GM19324 (cell line): ENCODE measurements around the gene TNFSF9.

ENCODE experiments used
- ATAC-seq: cut with Tn5 transposase; IDR thresholded peaks from one replicate; pipeline ENCODE4 v1.9.1; 2021; ENCODE audit warnings: mild to moderate bottlenecking, moderate library complexity; ENCODE audit not compliant: unreplicated experiment, low FRiP score

Gene TNFSF9, protein sequence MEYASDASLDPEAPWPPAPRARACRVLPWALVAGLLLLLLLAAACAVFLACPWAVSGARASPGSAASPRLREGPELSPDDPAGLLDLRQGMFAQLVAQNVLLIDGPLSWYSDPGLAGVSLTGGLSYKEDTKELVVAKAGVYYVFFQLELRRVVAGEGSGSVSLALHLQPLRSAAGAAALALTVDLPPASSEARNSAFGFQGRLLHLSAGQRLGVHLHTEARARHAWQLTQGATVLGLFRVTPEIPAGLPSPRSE

DNA sequence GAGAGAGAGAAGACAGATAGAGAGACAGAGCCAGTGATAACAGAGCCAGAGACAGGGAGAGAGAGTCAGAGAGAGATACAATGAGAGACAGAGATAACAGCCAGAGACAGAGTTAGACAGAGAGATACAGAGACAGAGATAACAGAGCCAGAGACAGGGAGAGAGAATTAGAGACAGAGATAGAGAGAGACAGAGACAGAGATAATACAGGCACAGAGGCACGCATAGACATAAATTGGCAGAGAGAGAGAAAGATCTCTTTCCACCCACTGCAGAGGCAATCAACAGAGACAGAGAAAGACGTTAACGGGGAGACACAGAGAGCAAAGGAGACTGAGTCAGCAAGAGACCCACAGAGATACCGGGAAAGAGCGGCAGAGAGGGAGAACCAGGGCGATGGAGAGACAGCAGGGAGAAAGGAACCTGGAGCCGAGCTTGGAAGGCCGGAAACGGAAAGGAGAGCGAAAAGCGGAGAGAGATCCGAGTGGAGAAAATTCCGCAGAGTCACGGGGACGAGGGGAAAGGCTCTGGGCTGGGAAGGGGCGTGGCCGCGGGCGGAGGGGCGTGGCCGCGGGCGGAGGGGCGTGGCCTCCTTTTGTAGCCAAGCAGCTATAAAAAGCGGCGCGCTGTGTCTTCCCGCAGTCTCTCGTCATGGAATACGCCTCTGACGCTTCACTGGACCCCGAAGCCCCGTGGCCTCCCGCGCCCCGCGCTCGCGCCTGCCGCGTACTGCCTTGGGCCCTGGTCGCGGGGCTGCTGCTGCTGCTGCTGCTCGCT lies at the start of gene TNFSF9:
TNFSF9 (plus strand) TSS at position 641 of the 777 bp plus-strand sequence; CDS start at position 652, 11 bp downstream.
- peak; percentile 41 for ATAC-seq

DNA sequence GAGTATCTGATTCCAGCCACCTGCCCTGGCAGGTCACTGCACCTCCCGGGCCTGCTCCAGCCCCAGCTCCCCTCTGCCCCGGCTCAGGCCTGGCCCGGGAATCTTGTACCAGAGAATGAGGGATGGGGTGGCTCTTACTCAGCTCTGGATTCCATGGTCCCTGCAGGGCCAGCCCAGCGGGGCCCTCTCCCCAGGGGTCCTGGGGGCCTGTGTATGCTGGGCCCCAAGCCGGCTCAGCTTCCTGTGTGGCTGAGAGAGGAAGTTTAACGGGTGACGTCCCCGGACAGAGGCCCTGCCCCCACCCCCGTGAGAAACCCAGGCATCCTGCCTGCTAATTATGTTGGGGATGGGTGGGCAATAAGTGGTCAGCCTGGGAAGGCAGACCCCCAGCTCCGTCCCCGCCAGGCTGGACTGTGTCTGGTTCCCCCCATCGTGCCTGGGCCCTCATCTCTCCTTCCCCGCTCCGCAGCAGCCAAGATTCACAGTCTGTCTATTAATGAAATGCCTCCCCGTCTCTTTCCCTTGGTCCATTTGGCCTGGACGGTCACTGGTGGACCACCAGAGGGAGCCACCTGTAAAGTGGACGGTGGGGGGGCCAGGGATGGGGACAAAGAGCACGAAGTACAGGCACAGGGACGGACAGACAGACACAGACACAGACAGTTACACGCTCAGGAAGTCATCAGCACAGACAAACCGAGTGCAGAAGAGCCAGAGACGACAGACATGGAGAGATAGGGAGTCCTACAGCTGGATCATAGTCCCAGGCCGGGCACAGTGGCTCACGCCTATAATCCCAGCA lies 49.1 kb upstream of the TNFSF9 start, which contains the start of gene DENND1C:
DENND1C (minus strand) TSS at position 247 of the 802 bp plus-strand sequence; CDS start at position 155, 92 bp downstream.
- ATAC-seq: no peak

DNA sequence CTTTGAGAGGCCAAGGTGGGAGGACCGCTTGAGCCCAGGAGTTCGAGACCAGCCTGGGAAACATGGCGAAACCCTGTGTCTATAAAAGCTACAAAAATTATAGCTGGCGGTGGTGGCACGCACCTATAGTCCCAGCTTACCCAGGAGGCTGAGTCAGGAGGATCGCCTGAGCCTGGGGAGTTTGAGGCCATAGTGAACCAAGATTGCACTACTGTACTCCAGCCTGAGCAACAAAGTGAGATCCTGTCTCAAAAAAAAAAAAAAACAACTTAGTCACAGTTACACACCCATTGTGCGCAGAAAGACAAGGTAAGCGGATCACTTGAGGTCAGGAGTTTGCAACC lies 48.5 kb upstream of the TNFSF9 start:
- ATAC-seq: no peak

DNA sequence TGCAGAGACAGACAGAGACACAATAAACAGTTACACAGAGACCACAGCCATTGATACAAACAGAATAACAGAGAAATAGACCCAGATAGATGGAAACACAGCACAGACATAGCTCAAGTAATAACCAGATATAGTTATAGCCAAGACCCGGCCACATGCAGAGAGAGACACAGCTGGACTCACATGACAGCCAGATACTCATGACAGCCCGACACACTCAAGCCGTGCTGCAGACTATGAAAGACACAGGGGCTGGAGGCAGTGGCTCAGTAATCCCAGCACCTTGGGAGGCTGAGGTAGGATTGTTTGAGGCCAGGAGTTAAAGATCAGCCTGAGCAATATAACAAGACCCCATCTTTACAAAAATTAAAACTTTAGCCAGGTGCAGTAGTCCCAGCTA lies 47.6 kb upstream of the TNFSF9 start:
- ATAC-seq: no peak

DNA sequence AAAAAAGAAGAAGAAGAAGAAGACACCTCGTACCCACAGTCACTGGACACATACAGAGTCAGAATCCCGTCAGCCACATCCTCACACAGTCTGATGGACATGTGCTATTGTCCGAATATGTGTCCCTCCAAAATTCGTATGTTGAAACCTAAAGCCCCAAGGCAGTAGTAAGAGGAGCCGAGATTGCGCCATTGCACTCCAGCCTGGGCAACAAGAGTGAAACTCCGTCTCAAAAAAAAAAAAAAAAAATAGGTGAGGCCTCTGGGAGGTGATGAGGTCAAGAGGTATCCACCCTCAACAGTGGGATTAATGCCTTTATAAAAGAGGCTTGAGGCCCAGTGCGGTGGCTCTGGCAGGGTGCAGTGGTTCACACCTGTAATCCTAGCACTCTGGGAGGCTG lies 46.6 kb upstream of the TNFSF9 start:
- no peak for ATAC-seq

DNA sequence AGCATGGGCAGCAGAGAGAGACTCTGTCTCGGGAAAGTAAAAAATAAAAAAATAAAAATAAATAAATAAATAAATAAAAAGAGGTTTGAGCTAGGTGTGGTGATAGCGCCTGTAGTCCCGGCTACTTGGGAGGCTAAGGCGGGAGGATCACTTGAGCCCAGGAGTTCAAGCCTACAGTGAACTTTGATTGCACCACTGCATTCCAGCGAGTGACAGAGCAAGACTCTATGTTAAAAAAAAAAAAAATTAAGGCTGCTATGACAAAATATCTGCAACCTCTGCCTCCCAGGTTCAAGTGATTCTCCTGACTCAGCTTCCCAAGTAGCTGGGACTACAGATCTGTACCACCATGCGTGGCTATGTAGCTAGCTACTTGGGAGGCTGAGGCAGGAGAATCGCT lies 46.0 kb upstream of the TNFSF9 start:
- no peak for ATAC-seq

DNA sequence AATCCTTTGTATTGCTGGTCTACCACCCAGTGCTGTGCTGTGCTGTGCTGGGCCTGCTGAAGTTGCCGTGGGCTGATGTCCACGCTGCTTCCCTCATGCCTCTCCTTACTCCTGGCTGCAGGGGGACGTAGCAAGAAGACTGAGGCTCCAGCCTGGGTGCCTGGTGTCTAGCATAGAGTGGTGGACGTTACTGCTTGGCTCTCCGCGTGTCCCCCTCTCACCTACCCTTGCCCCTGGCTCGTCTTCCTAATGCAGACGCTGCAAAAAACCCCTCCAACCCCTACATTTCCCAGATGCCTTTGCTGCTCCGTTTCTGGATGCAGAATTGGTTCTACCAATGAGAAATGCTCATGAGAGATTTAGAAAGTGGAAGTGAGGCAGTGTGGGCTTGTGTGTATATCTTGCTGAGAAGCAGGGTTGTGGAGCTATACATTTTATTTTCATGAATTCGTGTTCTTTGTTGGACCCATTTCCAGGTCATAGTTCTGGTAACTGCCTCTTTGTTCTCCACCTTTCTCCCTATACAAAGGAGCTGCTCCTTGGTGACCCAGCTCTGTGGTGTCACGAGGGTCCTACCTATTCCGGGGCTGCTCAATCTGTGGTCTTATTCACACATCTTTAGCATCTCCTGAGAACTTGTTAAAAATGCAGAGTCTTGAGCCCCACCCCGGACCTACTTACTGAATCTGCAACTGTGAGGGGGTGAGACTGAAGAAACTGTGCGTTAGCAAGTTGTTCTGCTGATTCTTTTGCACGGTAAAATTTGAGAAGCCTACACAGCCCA lies 41.4 kb upstream of the TNFSF9 start:
- no peak for ATAC-seq

DNA sequence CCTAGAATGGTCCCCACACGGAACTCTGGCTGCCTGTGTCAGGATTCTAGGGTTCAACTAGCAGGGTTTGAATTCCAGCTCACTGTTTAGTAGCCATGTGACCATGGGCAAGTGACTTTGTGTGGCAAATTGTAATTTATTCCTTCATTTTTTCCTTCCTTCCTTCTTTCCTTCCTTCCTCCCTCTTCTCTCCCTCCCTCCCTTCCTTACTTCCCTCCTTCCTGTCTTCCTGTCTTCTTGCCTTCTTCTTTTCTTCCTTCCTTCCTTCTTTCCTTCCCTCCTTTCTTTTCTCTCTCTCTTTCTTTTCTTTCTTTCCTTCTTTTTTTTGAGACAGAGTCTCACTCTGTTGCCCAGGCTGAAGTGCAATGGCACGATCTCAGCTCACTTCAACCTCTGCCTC lies 40.7 kb upstream of the TNFSF9 start:
- no peak for ATAC-seq

DNA sequence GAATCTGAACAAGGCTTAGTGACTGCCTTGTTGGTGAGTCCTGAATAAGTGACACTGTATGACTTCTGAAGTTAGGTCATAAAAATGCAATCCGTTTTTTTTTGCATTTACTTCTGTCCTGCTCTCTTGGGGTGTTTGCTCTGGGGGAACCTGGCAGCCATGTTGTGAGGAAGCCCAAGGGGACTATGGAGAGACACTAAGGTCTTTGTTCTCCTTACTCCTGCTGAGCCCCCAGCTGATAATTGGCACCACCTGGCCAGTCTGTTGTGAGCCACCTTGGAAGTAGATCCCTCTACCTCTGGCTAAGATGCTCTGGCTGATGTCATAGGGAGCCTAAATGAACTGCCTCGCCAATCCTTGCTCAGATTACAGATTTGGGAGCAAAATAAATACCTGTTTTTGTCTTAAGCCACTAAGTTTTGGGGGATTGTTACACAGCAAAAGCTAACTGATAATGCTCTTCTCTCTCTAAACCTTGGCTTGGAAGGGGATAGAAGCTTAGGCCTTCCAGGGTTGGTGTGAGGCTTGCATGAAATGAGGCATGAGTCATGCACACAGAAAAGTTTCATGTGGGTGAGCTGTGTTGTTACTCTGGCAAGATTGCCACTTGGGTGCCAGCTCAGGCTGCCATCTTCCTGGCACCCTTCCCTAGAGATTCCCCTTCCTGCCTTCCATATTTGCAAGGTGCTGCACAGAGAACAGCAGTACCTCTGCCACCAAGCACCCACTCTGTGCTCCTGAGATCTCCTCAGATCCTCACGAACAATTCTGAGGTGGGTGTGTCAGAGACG lies 38.8 kb upstream of the TNFSF9 start:
- no peak for ATAC-seq

DNA sequence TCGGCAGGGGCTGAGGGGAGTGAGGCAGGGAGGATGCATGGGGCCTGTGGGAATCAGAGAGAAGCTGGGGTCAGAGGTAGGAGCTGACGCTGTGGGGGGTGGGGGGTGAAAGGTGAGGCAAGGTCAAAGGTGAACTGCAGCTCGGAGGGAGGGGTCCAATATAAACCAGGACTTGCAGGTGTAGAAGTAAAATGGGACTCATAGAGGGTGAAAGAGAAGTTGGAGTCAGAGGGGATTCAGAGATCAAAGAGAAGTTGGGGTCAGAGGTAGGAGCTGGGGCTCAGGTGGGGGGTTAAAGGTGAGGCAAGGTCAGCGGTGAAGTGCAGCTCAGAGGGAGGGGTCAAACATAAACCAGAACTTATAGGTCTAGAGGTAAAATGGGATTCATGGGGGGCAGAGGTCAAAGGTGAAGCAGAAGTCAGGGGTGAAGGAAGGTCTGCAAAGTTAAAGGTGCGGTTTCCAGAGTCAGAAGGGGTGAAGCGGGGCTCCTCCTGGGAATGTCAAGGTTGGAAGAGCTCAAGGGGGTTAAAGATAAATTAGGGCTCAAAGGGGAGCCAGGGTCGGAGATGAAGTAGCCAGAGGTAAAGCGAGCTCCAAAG lies 36.3 kb upstream of the TNFSF9 start:
- ATAC-seq: no peak

DNA sequence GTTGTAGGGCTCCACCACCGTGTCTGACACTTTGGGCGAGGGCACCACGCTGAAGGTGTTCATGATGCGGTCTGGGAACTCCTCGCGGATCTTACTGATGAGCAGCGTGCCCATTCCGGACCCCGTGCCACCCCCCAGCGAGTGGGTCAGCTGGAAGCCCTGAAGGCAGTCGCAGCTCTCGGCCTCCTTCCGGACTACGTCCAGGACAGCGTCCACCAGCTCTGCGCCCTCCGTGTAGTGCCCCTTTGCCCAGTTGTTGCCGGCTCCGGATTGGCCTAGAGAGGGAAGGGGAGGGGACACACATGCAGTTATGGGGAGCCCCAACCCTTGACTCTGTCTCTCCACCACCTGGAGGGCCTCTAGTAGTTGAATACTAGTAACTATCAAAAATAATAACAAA lies 34.9 kb upstream of the TNFSF9 start:
- no peak for ATAC-seq

DNA sequence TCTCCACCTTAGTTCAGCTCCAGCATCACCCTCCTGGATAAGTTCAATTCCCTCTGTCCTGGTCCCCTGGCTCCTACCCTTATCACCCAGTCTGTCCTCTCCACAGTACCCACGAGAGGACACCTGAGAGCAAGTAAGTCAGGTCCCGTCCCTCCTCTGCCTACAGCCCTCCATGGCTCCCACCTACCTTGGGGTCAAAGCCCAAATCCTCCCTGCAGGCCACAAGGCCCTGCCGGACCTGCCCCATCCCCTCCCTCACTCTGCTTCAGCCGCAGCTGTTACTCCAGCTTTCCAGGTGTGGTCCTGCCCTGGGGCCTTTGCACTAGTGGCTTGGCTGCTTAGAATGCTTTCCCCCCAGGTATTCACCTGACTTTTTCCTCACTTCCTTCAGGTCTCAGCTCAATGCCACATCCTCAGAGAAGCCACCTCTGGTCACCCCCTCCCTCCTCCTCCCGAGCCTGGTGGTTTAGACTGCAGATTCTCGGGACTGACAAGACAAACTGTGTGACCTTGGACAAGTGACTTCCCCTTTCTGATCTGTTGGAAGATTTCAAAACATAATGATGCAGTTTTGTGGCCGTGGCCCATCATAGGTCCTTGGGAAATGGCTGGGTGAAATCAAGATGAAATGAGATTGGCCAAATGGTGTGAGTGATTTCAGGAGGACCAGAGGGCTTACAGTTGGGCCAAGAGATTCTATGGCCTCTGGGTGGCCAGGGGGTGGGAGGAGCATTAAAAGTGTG lies 32.4 kb upstream of the TNFSF9 start:
- no peak for ATAC-seq

DNA sequence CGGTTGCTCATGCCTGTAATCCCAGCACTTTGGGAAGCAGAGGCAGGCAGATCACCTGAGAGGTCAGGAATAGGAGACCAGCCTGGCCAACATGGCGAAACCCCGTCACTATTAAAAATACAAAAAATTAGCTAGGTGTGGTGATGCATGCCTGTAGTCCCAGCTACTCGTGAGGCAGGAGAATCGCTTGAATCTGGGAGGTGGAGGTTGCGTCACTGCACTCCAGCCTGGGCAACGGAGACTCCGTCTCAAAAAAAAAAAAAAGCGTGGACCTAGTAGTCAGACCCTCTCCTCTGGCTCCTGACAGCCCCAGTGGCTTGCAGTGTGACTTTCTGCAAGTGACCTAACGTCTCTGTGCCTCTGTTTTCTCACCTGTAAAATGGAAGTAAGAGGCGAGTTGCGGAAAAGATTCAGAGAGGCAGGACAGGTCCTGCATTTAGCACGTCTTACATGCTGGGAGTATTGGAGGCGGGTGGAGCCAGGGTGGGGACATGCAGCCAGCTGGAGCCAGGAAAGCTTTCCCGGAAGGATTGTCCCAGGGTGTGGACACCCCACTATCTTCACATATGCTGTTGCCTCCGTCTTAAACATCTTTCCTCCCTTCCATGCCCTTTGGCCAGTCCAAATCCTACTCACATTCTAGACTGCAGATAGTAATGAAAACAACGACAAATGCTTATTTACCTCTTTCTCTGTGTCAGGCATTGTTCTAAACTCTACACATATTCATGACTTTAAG lies 31.6 kb upstream of the TNFSF9 start:
- ATAC-seq: no peak

DNA sequence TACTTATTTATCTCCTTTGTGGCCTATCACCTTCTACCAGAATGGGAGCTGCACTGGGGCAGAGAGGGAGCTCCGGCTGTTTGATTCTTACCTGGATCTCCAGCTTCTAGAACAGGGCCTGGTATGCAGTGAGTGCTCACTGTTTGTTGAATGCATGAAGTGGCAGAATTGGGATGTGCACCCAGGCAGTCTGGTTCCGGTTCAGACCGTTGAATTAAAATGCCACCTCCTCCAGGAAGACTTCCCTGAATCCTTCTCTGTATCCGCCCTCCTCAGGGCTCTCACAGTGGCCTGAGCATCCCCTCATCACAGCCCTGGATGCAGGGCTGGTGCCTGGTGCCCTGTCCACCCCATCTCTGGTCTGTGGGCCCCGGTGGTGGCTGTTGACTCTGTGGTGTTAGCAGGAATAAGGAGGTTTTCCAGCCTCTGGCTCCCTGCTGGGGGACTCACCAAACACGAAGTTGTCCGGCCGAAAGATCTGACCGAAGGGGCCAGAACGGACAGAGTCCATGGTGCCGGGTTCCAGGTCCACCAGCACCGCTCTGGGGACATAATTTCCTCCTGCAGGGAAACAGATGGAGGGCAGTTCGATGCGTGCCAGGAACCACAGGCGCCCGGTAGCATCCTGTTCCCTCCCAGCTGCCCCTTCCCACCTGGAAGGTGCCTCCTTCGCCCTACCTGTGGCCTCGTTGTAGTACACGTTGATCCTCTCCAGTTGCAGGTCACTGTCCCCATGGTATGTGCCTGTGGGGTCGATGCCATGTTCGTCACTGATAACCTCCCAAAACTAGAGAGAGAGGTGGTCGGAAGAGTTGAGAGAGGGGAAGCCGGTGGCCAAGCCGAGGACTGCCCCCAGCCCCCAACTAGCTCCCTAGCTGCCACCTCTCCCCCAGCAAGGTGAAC lies 29.7 kb upstream of the TNFSF9 start:
- no peak for ATAC-seq

DNA sequence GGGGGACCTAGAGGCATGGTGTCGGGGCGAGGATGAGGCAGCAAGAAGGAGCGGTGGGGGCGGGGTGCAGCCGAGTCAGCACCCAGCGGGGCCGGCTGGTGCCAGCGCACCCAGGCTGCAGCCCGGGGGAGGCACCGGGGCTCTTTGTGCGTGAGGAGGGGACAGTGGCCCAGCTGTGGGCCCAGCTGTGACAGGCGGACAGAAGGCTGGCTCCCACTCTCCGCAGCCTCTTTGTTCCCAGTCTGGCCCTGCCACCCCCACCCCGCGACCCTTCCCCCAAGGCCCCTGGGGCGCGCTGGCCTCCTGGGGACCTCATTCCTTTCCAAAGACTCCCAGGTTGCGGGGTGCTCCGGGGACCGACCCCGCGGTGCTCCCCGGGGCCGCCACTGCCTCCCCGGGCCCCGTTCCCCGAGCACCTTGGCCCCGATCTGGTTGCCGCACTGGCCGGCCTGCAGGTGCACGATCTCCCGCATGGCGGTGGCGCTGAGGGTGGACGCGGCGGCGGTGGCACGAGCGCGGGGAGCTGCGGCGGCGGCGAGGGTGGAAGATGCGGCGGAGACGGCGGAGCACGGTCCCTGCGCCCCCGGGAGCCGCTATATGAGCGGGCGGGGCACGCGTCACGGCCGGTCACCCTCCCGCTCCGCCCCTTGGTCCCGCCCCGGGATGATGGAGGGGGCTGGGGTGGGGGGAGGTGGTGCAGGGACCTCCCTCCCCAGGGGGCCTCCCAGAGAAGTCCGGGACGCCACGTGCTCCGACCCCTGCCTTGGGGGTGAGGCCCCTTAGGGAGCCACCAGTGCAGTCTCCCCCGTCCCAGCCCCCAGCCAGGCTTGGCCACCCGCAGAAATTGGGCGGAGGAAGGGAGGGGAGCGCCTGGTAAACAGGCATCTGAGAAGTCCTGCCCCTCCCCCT lies 28.8 kb upstream of the TNFSF9 start, which contains the start of gene TUBB4A:
TUBB4A (minus strand) TSS at position 570 of the 909 bp plus-strand sequence; CDS start at position 473, 97 bp downstream.
- ATAC-seq: no peak
